GM19328 (cell line): ENCODE measurements around the gene RSPO4.
"Not testable (repeated sequence)": the region's sequence is repeated elsewhere in the genome, so short reads cannot be mapped to it uniquely, and the experiment has no call there.

ENCODE experiments used
- ATAC-seq: cut with Tn5 transposase; IDR thresholded peaks from one replicate; pipeline ENCODE4 v1.9.1; 2021; ENCODE audit warnings: mild to moderate bottlenecking, moderate library complexity; ENCODE audit not compliant: unreplicated experiment

The RSPO4 gene

DNA sequence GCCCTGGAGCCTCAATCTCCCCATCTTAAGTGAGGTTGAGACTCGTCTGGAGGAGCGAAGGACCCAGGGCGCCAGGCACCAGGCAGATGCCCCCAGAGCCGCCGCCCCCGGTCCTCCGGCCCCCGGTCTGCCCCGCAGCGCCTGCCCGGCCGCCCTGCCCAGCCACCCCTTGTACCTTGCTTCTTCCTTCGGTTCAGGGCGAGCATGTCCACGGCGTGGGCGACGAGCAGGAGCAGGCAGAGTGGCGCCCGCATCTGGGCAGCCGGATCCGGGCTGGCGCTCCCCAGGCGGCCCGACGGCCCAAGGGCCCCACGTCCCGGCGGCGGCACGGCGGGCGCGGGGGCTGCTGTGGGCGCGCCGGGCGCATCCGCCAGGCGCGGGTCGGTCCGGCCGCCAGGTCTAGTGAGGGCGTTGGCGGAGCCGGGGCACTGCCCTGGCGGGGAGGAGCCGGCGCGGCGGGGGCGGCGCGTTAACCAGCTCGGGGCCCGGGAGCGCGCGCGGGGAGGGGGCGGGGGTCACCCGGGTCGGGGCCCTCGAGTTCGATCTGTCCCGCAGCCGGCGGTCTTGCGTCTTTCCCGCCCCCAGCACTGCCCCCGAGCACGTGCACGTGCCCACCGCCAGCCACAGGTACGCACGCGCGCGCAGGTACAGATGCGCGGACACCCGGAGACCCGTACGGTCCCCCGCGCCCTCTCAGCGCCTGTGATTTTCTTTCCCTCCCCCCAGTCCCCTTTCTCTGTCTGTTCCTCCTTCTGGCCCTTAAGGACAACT, at the start of gene RSPO4:
Gene RSPO4, minus strand, starts transcription at position 401 of the 771 bp plus-strand sequence. Its CDS starts 147 bp downstream, at position 254.
- no peak for ATAC-seq

DNA sequence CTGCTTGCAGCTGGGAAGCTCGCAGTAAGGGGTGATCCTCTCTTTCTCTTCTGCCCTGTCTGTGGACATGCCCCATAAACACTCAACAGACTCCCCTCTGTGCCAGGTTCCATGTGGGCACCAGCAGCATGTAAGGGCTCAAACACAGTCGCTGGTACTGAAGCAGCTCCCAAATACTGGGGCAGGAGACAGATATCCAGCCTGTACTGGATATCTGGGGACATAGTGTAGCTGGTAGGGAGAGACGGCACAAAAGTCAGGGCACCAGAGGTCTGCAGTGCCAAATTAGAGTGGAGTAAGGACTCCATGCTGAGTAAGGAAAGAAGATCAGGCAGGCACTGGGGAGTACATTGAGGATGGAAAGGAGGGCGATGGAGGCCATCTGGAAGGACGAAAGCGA, 48.3 kb upstream of the RSPO4 start:
- no peak for ATAC-seq

DNA sequence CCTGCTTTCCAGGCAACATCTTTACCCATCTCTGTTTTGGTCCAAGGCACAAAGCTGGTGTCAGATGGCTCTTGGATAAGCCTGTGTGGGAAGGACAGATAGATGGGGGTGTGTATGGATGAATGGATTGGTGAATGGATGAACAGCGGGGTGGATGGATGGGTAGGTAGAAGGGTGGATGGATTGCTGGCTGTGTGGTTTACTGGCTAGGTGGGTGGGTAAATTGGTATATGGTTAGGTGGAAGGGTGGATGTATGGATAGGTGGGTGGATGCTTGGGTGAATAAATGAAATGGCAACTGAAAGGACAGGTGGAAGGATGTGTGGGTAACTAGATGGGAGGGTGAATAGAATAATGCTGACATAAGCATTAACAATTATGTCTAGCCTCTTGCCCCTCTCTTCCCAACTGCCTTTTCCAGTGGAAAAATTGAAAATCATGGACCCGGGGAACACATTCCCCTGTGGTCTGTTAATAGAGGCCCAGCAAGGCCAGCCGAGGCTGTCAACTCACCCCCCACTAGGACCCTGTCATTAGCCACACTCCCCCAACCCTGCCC, 43.8 kb upstream of the RSPO4 start:
- ATAC-seq: no peak

DNA sequence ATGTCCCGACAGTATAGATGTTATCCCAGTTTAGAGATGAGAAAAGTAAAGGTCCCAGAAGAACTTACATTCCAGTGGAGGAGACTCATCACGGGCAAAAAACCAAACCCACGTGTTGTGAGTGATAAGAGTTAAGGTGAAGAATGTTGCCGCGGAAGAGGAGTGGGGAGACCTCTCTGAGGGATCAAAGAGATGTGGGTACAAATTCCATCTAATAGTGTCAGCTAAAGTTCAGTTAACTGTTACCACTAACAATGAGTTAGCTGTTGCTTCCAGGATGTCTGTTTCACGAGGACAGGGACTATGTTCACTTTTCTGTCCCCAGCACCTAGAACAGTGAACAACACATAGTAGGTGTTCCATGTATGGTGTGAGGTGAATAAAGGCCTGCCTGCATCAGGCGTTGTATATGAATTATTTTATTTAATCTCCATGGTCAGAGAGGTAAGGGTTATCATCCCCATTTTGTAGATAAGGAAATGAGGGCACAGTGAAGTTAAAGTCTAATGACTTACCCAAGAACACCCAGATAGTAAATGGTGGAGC, 39.8 kb upstream of the RSPO4 start:
- ATAC-seq: no peak

DNA sequence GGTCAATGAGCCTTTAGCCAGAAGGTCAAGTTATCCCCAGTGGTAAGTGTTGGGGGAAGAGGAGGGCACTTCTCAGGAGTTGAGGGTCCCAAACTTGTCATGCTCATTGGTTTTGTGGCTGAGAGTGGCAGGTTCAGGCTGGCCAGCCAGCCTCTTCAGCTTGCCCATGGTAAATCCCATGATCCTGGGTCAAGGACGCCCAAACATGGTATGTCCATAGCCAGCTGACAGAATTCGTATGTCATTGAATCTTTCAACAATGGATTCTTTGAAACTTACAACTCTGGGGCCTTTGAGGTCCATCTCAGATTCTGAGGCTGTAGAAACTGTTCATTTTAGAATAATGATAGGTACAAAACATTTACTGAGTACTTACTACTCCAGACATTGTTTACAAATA, 36.1 kb upstream of the RSPO4 start:
- ATAC-seq: no peak

DNA sequence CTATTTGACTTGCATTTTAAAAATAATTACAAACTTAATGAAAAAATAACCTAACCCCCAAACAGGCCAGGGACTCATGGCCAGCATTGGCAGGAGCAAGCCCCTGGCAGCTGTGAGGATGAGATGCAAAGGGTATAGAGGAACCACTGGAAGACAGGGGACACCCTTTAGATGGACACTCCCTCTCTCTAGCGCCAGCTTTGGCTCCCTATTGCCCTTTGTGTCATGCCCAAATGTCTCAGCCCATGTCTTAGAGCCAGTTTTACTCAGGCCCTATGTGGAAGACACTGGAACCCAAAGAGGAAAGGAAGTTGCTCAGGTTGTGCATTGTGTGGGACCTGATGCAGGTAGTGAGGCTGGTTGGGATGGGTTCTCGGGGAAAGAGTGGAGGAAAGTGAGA, 34.9 kb upstream of the RSPO4 start:
- ATAC-seq: no peak

DNA sequence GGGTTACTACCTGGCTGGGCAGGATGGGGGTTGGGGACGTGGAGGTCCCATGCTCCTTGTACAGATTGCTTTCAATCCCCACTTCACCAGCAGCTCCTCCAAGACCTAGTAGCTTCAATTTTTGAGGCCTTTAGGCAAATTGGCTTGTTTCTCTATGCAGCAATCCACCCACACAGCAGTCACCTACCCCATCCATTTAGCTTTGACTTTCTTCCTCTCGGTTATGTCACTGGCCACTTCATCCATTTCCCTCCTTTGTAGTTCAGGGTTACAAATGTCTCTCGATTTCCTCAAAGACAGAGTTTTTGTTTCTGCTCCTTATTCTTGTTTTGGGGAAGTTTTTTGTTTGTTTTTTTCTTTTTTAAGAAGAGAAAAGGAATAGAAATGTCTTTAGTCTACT, 33.4 kb upstream of the RSPO4 start:
- ATAC-seq: no peak

DNA sequence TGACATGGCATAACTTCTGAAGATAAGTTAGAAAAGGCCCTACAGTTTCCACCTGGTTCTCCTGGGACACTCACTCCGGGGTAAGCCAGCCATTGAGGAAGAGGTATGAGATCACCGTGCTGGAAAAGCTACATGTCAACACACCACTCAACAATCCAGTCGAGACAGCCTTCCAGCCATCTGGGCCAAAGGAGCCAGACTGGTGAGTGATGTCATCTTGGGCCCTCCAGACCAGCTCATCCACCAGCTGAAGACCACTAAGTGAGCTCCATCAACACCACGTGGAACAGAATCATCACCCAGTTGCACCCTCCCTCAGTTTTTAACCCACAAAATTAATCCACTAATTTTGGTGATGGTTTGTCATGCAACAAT, 32.3 kb upstream of the RSPO4 start:
- no peak for ATAC-seq

DNA sequence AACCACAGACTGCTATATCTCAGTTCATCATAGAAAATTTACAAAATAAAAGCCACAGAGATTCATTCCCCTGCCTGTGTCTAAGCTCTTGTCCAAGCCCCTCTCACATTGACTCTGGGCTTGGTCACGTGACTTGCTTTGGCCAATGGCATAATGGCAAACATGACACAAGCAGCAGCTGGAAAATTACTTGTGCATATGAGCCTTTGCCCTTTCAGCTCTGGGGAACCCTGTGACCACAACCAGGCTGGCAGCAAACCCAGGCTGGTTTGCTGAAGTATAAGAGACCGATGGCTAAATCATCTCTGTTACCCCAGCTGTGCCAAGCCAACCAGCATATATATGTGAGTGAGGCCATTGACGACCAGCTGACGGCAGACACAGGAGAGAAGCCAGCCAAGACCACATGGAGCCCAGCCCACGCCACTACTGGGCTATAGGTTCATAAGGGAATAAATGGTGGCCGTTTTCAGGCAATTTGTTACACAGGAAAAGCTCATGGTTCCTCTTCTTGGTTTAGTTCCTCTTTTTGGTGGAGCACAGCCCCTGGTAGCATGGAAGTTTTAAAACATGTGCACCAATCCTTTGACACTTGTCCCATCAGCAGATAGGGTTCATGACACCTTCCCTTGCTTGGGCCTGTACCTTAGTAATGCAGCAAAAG, 31.8 kb upstream of the RSPO4 start:
- ATAC-seq: no peak

DNA sequence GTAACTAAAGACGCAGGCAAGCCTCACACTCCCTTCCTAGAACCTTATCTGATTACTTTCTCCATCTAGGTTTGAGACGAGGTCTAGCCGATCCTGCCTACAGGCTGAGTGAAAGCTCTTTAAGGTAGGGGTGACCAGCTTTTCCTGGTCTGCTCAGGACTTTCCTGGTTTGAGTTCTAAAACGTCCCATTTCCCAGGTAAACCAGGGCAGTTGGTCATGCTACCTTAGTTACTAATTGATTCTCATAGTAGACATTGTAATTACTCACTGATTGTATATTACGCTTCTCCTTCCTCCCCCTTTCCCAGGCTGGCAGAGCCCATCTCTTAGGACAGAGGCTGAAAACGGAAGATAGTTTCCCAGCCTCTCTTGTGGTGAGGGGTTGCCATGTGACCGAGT, 27.9 kb upstream of the RSPO4 start:
- ATAC-seq: no peak

DNA sequence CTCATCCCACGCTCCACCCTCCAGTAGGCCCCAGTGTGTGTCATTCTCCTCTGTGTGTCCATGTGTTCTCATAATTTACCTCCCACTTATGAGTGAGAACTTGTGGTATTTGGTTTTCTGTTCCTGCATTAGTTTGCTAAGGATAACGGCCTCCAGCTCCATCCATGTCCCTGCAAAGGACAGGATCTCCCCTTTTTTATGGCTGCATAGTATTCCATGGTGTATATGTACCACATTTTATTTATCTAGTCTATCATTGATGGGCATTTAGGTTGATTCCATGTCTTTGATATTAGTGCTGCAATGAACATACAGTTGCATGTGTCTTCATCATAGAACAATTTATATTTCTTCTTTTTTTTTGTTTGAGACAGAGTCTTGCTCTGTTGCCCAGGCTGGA, 24.1 kb upstream of the RSPO4 start:
- ATAC-seq: not testable (repeated sequence)

DNA sequence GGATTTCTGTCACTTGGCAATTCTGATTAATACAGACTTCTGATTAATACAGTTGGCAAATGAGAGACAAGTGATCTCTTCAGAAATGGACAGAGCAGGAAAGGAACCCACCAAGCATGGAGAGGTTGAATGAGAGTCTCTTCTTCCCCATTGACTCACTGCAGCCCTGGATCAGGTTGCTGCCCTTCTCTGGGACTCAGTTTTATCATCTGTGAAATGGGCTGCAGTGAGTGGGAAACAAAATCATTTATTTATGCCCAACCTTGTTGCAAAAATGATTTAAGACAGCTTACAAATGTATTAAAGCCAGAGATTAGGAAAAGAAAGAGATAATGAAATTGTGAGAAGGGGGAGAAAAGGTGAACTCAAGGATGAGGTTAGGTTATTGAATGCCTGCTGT, 20.8 kb upstream of the RSPO4 start:
- no peak for ATAC-seq

DNA sequence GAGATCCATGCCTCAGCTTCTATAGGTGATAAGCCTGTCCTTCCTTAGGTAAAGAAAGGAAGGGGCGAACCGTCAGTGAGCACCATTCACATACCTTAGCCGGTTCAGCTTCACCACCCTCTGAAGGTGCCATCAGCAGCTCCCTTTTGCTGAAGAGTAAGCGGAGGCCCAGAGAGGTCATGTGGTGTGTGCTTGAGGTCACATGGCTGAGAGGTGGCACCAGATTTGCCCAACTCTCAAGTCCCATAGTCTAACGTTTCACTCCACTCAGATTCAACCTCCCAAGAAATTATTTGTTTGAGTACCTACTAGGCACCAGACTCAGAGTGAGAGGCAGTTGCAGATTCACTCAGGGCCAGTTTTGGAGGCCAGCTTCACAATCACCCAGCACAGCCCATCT, 18.5 kb upstream of the RSPO4 start:
- ATAC-seq: no peak

DNA sequence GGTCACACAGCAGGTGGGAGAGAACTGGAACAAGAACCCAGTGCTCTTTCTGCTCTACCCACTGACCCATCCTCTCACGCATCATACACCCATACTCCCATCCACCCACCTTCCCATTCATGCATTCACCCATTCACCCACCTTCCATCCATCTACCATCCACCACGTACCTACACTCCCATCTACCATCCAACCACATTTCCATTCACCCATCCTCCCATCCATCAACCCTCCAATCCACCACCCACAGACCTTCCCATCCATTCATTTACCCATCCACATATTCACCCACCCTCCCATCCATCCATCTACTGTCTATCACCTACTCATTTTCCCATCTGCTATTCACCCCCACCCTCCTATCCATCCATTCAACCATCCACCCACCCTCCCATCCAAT, 17.2 kb upstream of the RSPO4 start:
- no peak for ATAC-seq

DNA sequence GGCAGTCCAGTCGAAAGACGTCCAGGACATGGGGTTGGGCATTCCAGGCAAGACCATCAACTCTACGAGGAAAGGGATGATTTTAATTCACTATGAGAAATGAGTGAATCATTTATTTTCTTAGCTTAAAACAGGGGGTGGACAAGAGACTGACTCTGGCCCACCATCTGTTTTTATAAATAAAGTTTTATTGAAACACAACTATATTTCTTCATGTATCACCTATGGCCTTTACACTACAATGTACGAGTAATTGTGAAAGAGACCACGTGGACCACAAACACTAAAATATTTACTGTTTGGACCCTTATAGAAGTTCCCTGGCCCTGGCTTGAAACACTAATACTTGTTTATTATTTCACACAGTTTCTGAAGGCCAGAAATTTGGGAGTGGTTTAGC, 15.6 kb upstream of the RSPO4 start:
- no peak for ATAC-seq

DNA sequence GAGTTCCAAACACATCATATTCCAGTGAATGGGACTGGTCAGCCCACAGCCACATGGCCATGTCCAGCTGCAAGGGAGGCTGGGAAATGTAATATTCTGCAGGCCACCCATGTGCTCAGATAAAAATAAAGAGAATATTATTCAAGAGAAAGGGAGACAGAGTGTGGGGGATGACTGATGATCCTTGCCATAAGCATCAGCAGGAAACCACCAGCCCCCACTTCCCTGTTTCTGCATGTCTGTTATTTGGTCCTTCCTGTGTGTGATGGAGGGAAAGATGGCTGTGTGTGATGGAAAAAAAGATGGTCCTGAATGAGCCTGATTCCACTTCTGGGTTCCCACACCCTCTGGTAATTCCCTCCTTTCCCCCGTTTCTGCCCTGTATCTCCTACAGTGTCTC, 13.1 kb upstream of the RSPO4 start:
- ATAC-seq: no peak

DNA sequence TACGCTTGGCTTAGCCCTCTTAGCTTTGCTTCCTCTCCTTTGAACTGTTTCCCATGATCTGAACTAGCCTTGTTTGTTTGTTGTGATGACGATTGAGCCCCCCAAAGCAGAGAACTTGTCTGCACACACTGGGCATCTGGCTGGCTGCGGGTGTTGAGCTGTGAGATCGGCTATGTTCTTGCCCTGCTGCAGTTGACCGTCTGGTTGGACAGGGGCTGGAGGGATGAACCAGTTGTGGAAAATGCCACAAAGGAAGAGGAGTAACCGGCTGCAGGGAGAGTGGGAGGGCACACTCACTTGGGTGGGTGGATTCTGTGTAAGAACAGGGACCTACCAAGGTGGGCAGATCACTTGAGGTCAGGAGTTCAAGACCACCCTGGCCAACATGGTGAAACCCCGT, 12.4 kb upstream of the RSPO4 start:
- no peak for ATAC-seq

DNA sequence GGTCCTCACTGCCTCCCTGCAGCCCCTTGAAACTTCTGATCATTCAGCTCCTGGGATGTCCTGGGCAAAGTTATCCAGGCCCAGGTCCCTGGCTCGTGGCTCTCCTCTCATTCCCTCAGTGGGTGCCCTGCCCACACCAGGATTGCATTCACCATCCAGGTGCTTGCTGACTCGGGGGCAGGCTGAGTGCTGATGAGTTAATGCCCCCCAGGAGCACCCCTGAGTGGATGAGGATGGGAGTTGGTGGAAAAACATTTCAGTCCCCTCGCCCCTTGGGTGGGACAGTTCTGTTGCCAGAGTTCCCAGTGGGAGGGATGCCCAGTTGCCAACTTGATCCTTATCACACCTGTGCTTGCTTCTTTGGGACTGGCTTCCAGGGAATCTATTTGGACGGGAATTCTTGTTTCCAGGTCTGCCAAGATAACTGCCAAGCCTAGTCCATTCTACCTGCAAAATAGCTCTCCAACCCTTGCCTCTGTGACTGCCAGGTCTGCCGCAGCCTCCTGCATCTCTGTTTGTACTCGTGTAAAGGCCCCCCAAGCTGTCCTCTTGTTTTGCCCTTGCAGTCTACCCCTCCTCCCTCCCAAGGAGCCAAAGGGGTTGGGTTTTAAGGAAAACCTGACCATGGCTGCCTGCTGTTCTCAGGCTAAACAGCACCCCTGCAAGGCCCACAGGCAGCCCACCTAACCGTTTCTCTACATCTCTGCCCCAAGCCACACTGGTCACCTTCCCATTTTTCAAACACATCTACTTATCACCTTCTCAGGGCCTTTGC, 11.6 kb upstream of the RSPO4 start:
- no peak for ATAC-seq

DNA sequence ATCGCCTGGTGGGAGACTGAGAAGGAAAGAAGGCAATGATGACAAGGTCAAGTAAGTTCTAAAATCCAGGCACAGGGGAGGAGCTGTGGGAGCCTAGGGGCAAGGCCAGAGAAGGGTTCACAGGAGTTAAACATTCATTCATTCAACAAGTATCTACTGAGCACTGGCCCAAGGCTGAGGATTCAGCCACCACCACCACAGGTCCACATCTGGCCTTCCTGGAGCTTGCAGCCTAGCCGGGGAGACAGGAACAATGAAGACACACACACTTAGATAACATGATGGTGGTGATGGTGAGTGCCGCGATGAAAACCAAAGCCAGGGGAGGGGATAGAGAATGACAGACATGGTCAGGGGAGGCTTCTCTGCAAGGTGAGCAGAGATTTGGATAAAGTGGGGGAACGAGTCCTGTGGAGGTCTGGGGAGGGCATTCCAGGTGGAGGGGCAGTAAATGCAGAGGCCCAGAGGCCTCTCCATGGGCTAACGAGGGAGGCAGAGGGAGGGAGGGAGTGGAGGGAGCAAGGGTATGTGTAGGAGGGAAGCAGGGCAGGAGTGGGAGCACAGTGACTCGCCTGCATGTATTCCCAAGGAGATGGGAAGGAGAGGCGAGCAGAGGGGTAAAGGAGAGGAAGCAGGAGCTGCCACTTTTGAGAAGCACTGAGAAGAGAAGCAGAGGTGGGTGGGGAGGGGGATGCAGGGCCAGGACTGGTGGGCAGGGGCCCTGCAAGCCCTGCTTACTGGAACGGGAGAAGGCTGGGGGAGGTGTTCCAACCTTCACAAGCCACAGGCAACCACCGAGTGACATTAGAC, 10.5 kb upstream of the RSPO4 start:
- ATAC-seq: no peak

DNA sequence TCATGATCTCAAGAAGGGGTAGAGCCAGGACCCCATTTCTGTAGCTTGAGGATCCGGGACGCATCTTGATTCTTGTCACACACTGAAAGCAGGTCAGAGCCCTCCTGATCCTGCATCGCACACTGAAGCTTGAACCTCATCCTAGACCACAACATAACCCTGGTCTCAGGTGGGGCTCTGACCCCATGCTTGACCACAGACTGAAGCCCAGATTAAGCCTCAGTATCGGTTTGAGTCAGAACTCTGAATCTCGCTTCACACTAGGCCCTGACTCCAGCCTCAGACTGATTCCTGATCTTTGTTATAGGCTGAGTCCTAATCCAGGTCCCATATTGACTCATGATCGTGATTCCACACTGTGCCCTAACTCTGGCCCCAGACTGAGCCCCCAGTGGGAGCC, 8.5 kb upstream of the RSPO4 start:
- no peak for ATAC-seq
